Caco-2 (cell line): ENCODE measurements around the gene PAPPA2. TPM values are rescaled to one million over a fixed set of nuclear protein-coding genes. Genes with fewer than 3 reads are reported as not detected.
A peak's percentile ranks its signal among the peaks of the same experiment; 100 is the strongest.

Source experiments
- BruUV-seq: library from RNA; stranded (reverse); fragments of 400-500 nt; replicated peaks from 2 replicates; lab custom pipeline; 2021; lab: Mats Ljungman, UMichigan
- CTCF ChIA-PET: fragments of 300-600 bp; sonication (Branson Sonifier 250); formaldehyde crosslinking; loops from one replicate; lab custom pipeline; 2022; ENCODE audit warnings: antibody characterized with exemption; lab: Charles Lee
- POLR2A ChIA-PET: fragments of 300-600 bp; sonication (Branson Sonifier 250); formaldehyde crosslinking; loops from one replicate; lab custom pipeline; 2022; ENCODE audit warnings: antibody characterized with exemption; lab: Charles Lee
- DNase-seq, 2 experiments: peaks; one replicate each; pipeline versions ENCODE4 v3.0.0 to v3.0.0-alpha.2; 2020 to 2022
- H3K27me3 ChIP-seq: replicated peaks from 2 replicates; pipeline ENCODE4 v1.6.0; 2011; ENCODE audit warnings: low read length; ENCODE audit not compliant: control insufficient read depth, insufficient read depth
- H3K36me3 ChIP-seq: 2 replicates; pipeline ENCODE4 v1.5.1; 2011; ENCODE audit warnings: low read length; ENCODE audit not compliant: control insufficient read depth, insufficient read depth
- H3K4me1 ChIP-seq: fragments of 250-450 bp; sonication (Bioruptor Pico); 2 replicates; pipeline ENCODE4 v1.5.1; 2020; ENCODE audit warnings: mild to moderate bottlenecking
- H3K4me3 ChIP-seq: 2 replicates; pipeline ENCODE4 v1.5.1; 2011; ENCODE audit warnings: low read depth, mild to moderate bottlenecking, control low read depth, low read length
- H3K9me3 ChIP-seq: fragments of 250-450 bp; sonication (Bioruptor Pico); 2 replicates; pipeline ENCODE4 v1.5.1; 2020; ENCODE audit warnings: mild to moderate bottlenecking, moderate library complexity
- H3K27ac Mint-ChIP-seq: one replicate; pipeline ENCODE4 v1.8.0; 2022; ENCODE audit warnings: mixed read lengths; ENCODE audit not compliant: unreplicated experiment
- H3K27me3 Mint-ChIP-seq: one replicate; pipeline ENCODE4 v1.8.0; 2022; ENCODE audit warnings: mixed read lengths; ENCODE audit not compliant: insufficient read depth, unreplicated experiment
- H3K36me3 Mint-ChIP-seq: one replicate; pipeline ENCODE4 v1.8.0; 2022; ENCODE audit warnings: mild to moderate bottlenecking, mixed read lengths; ENCODE audit not compliant: insufficient read depth, unreplicated experiment
- H3K4me1 Mint-ChIP-seq: one replicate; pipeline ENCODE4 v1.8.0; 2022; ENCODE audit warnings: low read depth, mixed read lengths; ENCODE audit not compliant: unreplicated experiment
- H3K4me3 Mint-ChIP-seq: one replicate; pipeline ENCODE4 v1.8.0; 2022; ENCODE audit warnings: mild to moderate bottlenecking, moderate library complexity, mixed read lengths; ENCODE audit not compliant: unreplicated experiment
- H3K9me3 Mint-ChIP-seq: one replicate; pipeline ENCODE4 v1.8.0; 2022; ENCODE audit warnings: mixed read lengths; ENCODE audit not compliant: unreplicated experiment
- intact Hi-C: fragments of 100-400 bp; cut with micrococcal nuclease; formaldehyde crosslinking; loops from one replicate; pipeline ENCODE4 v1.10.0; 2022; ENCODE audit not compliant: unreplicated experiment
- total RNA-seq: library from RNA; stranded (reverse); gene quantifications from 2 replicates; pipeline ENCODE4 v1.2.3, GENCODE V29; 2022
- TF ChIP-seq, protein P1 (sequence below), 2 experiments: fragments of 200-600 bp in 1 of 2; IDR thresholded peaks; 1 replicate in 1 of 2; 2 replicates in 1 of 2; pipeline versions ENCODE4 v1.5.1 to v1.8.0; 2011 to 2022; ENCODE audit warnings: antibody characterized with exemption in 1 of 2, control low read depth in 1 of 2, inconsistent platforms in 1 of 2, low read depth in 1 of 2, low read length in 1 of 2, mild to moderate bottlenecking in 1 of 2, moderate library complexity in 1 of 2; ENCODE audit not compliant: insufficient read depth in 1 of 2, severe bottlenecking in 1 of 2, unreplicated experiment in 1 of 2

The PAPPA2 gene
- total RNA-seq, 1 experiment from 2014 or later: 0.18 TPM

- Mint-ChIP-seq H3K4me1 (no peaks in the 10 kb centered on the region), H3K9me3 (no peaks in the 10 kb centered on the region), H3K27me3 (peaks cover 16% of the 10 kb centered on the region), H3K27ac (no peak overlapping the region), H3K4me3 (no peak overlapping the region), H3K36me3 (no peaks in the 10 kb centered on the region)
- POLR2A ChIA-PET: no interaction called here
- TF ChIP-seq, protein P1, sequence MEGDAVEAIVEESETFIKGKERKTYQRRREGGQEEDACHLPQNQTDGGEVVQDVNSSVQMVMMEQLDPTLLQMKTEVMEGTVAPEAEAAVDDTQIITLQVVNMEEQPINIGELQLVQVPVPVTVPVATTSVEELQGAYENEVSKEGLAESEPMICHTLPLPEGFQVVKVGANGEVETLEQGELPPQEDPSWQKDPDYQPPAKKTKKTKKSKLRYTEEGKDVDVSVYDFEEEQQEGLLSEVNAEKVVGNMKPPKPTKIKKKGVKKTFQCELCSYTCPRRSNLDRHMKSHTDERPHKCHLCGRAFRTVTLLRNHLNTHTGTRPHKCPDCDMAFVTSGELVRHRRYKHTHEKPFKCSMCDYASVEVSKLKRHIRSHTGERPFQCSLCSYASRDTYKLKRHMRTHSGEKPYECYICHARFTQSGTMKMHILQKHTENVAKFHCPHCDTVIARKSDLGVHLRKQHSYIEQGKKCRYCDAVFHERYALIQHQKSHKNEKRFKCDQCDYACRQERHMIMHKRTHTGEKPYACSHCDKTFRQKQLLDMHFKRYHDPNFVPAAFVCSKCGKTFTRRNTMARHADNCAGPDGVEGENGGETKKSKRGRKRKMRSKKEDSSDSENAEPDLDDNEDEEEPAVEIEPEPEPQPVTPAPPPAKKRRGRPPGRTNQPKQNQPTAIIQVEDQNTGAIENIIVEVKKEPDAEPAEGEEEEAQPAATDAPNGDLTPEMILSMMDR (IDR thresholded peaks at IDR 0.05; ENCODE audit: insufficient read depth in 1 of 2, low read depth in 1 of 2, low read length in 1 of 2, severe bottlenecking in 1 of 2, unreplicated experiment in 1 of 2): no peak
- no peaks in the 10 kb centered on the region for H3K4me1 ChIP-seq
- no peaks in the 10 kb centered on the region for H3K9me3 ChIP-seq
- H3K4me3 ChIP-seq: no peak overlapping the region
- CTCF ChIA-PET: no interaction called here
- intact Hi-C loops: no loop called here
- BruUV-seq: no TSS peak
- no peaks in the 10 kb centered on the region for H3K36me3 ChIP-seq
- no peaks in the 10 kb centered on the region for H3K27me3 ChIP-seq
- no peak for DNase-seq
These were observed 414.6 kb downstream of the PAPPA2 start for GRCh38 chr1:176877557-176877956.

DNA sequence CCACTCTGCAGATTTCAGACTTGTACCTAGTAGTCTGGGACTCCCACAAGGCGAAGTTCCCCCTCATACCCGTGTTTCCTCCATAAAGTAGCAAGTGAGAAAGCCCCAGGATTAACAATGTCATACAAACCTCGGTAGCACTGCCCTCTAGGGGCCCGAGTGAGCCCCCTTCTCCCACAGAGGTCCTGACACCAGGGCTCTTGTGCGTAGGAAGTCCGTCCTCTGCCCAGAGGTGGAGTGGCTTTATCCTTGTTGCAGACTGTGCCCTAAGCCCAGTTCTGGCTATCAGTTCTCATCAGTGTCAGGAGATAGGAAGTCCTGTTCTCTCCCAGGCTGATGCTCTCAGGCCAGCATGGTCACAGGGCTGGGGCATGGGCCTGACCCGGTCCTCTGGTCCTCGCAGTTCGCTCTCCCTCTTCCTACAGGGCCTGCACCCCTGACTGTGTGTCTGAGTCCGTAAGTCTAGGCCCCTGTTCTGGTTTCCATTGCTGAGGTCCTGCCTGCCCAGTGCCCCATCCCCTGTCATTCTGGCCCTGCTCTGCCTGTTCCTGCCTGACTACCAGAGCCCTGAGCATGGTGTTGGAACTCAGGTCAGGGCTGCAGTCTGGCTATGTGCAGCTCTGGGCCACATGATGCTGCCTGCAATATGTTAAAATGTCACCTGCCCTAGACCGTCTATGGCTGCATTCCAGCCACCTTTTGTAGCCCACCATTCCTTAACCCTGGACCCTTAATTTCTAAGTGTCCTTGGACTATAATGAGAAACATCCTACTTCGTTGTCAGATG is 416.0 kb downstream of the PAPPA2 start:
- Mint-ChIP-seq H3K27ac (no peak overlapping the region), H3K4me3 (no peak overlapping the region), H3K27me3 (peaks cover 15% of the 10 kb centered on the region), H3K4me1 (no peaks in the 10 kb centered on the region), H3K9me3 (no peaks in the 10 kb centered on the region), H3K36me3 (no peaks in the 10 kb centered on the region)
- ChIA-PET CTCF (no interaction called here), POLR2A (no interaction called here)
- TF ChIP-seq, protein P1 (IDR thresholded peaks at IDR 0.05; ENCODE audit: insufficient read depth in 1 of 2, low read depth in 1 of 2, low read length in 1 of 2, severe bottlenecking in 1 of 2, unreplicated experiment in 1 of 2): peak; percentile 9 to 36
- BruUV-seq: no TSS peak
- Histone ChIP-seq H3K36me3 (no peaks in the 10 kb centered on the region), H3K9me3 (no peaks in the 10 kb centered on the region), H3K27me3 (no peaks in the 10 kb centered on the region), H3K4me1 (no peaks in the 10 kb centered on the region), H3K4me3 (no peak overlapping the region)
- DNase-seq: peak in 1 of 2 experiments; percentile 9
- intact Hi-C loops: no loop called here

DNA sequence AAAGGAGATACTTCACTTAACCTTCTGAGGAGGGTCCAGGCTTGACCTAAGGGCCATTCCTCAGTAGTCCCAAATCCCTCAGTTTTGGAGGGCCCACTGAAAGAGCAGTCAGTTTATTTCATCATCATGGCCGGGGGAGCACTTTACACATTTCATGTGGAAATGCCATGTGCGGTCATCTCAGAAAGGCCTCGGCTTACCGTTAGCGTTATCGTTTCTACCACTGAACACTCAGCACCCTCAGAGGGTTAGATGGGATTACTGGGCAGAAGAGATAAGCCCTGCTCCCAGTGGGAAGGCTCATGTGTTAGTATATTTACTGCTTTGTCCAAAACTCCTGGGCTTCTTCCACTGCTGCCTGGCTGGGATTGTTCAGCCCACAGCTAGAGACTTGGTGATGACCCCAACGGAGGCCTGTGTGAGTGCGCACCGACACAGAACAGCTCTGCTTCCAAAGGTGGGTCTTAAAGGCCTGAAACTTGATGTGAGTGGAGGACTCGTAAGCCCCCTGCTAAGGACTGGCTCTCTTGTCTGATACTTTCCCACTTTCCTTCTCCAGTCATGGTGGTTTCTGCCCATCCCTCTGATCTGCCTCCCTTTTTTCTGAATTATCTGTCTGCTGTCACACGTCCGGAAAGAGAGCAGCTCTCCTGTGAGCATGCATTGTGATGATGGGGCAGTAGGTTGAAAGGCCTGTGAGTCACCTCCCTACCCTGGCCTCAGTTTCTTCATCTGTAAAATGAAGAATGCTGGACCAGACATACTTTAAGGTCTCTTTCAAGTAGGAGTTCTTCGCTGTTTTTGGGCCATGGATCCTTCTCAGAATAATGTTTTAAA is 417.0 kb downstream of the PAPPA2 start:
- Histone ChIP-seq H3K4me3 (no peak overlapping the region), H3K4me1 (no peaks in the 10 kb centered on the region), H3K9me3 (no peaks in the 10 kb centered on the region), H3K27me3 (no peaks in the 10 kb centered on the region), H3K36me3 (no peaks in the 10 kb centered on the region)
- peaks cover 15% of the 10 kb centered on the region for H3K27me3 Mint-ChIP-seq
- intact Hi-C loops: loop anchor here (2.0 kb wide), 1 partner anchor 505 kb away; no protein-coding TSS in a partner anchor
- TF ChIP-seq, protein P1 (IDR thresholded peaks at IDR 0.05; ENCODE audit: insufficient read depth in 1 of 2, low read depth in 1 of 2, low read length in 1 of 2, severe bottlenecking in 1 of 2, unreplicated experiment in 1 of 2): no peak
- DNase-seq: no peak
- H3K4me1 Mint-ChIP-seq: no peaks in the 10 kb centered on the region
- POLR2A ChIA-PET: no interaction called here
- no peak overlapping the region for H3K27ac Mint-ChIP-seq
- no peak overlapping the region for H3K4me3 Mint-ChIP-seq
- BruUV-seq: no TSS peak
- H3K36me3 Mint-ChIP-seq: no peaks in the 10 kb centered on the region
- H3K9me3 Mint-ChIP-seq: no peaks in the 10 kb centered on the region
- CTCF ChIA-PET: no interaction called here
